ENCODE measurements around the gene SSTR5.

Gene SSTR5

GRCh38 chr16:1040346-1040745 is 32.2 kb upstream of the SSTR5 start:
- no peak for DNase-seq

- DNase-seq = no peak
Measured at GRCh38 chr16:1042049-1042744, 30.4 kb upstream of the SSTR5 start.

- DNase-seq = no peak
Measured at GRCh38 chr16:1042866-1043265, 29.7 kb upstream of the SSTR5 start.

- DNase-seq = no peak
Measured at GRCh38 chr16:1043881-1044451, 28.6 kb upstream of the SSTR5 start.

GRCh38 chr16:1044460-1045309 is 27.9 kb upstream of the SSTR5 start:
- DNase-seq = no peak

GRCh38 chr16:1045310-1045992 is 27.1 kb upstream of the SSTR5 start:
- DNase-seq = no peak

GRCh38 chr16:1045993-1046911 is 26.3 kb upstream of the SSTR5 start:
- DNase-seq = no peak

GRCh38 chr16:1047123-1047522 is 25.4 kb upstream of the SSTR5 start:
- DNase-seq = no peak

GRCh38 chr16:1047801-1048200 is 24.7 kb upstream of the SSTR5 start:
- no peak for DNase-seq

GRCh38 chr16:1048442-1049112 is 24.0 kb upstream of the SSTR5 start:
- DNase-seq = no peak

- no peak for DNase-seq
Measured at GRCh38 chr16:1049113-1049975, 23.2 kb upstream of the SSTR5 start.

GRCh38 chr16:1049976-1050247 is 22.6 kb upstream of the SSTR5 start:
- no peak for DNase-seq

- DNase-seq = no peak
Measured at GRCh38 chr16:1050516-1050915, 22.0 kb upstream of the SSTR5 start.

GRCh38 chr16:1050921-1051320 is 21.6 kb upstream of the SSTR5 start:
- DNase-seq = no peak

GRCh38 chr16:1051446-1051845 is 21.1 kb upstream of the SSTR5 start:
- DNase-seq = no peak

GRCh38 chr16:1052721-1053120 is 19.8 kb upstream of the SSTR5 start:
- no peak for DNase-seq

- DNase-seq = no peak
Measured at GRCh38 chr16:1053121-1053521, 19.4 kb upstream of the SSTR5 start.

GRCh38 chr16:1053700-1054368 is 18.7 kb upstream of the SSTR5 start:
- DNase-seq = no peak

GRCh38 chr16:1054660-1055556 is 17.6 kb upstream of the SSTR5 start:
- DNase-seq = no peak

Data from NCI-H446 treated with DMSO at 0.1 percent for 48 hours (cell line).